HG02798 (cell line): ENCODE data around the gene ZFYVE21.
"Not testable (repeated sequence)": the region's sequence is repeated elsewhere in the genome, so short reads cannot be mapped to it uniquely, and the experiment has no call there.

Source experiments
- ATAC-seq: cut with Tn5 transposase; IDR thresholded peaks from one replicate; pipeline ENCODE4 v1.9.1; 2021; ENCODE audit warnings: mild to moderate bottlenecking; ENCODE audit not compliant: unreplicated experiment, poor library complexity

The ZFYVE21 gene

GRCh38 chr14:103753774-103754173, 38.2 kb downstream of the ZFYVE21 start:
- no peak for ATAC-seq

DNA sequence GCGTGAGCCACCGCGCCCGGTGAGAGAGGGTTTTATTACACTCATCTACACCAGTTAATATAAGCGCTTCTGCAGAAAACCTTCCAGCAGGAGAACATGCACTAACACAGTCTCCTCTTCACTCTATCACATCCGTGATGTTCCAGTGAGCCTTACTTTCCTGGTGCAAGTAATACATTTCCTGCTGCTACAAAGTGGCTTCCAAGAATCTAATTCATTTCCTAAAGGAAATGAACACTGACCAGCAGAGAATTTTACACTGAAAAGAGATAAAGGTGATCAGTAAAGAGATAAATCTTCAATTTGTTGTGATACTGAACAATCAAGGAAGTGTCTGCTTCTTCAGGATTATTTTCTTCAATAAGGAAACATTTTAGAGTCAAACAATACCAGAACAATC, 39.5 kb downstream of the ZFYVE21 start:
- no peak for ATAC-seq

DNA sequence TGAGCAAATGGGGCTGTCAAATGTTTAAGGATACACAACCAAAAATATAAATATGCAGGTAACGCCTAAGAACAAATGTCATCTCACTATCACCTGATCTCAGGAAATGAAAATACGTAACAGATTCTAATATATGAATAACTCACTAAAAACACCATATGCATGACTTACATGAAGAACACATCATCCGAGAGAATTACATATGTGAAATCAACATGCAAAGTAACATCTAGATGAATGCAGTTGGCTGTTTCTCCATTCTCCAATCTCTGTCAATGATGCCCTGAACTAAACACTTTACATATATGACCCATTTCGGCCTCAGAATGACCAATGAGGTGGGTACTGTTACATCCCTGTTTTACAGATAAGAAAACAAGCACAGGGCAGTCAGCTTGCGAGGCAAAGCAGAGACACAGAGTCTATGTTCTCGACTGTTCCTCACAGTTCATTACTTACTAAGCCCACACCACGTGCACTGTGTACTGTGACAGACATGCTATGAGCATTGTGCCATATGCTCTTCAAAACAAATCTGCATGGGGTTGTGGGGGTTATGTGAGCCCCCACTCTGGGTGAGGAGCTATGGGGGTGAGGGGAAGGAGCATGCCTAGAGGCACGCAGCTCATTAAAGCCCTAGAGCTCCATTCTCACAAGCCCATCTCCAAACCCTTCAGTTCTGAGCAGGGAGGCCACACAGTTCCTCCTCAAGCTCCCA, 42.6 kb downstream of the ZFYVE21 start:
- ATAC-seq = no peak

DNA sequence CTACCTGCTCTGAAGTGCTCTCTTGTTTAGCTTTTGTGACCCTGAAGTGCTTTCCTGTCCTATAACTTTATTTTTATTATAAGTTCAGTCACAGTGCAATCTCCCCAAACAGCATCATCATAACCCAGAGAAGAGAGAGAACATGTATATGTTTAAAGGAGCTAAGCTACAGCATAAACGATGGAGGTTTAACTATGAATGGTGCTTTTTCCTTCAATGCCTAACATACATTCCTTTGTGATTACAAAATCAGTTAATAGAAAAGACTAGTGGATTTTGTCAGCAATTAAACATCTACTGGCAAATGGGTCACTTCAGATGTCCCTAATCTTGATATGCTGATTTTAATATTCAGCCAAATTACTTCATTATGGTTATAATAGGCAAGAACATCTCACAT, 46.4 kb downstream of the ZFYVE21 start:
- ATAC-seq = no peak

DNA sequence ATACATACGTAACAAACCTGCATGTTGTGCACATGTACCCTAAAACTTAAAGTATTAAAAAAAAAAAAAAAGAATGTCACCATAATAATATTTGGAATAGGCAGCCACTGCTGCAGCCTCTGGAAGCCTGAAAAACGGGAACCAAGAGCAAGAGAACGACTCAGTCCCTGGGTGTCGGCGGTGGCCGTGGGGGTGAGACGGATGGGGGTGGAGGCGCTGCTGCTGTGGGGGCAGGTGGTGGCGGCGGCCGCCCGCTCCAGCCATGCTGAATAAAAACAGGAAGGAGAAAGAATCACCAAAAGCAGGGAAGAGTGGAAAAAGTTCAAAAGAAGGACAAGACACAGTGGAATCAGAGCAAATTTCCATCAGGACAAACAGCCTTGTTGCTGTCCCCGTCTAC, 46.9 kb downstream of the ZFYVE21 start:
- ATAC-seq = no peak

DNA sequence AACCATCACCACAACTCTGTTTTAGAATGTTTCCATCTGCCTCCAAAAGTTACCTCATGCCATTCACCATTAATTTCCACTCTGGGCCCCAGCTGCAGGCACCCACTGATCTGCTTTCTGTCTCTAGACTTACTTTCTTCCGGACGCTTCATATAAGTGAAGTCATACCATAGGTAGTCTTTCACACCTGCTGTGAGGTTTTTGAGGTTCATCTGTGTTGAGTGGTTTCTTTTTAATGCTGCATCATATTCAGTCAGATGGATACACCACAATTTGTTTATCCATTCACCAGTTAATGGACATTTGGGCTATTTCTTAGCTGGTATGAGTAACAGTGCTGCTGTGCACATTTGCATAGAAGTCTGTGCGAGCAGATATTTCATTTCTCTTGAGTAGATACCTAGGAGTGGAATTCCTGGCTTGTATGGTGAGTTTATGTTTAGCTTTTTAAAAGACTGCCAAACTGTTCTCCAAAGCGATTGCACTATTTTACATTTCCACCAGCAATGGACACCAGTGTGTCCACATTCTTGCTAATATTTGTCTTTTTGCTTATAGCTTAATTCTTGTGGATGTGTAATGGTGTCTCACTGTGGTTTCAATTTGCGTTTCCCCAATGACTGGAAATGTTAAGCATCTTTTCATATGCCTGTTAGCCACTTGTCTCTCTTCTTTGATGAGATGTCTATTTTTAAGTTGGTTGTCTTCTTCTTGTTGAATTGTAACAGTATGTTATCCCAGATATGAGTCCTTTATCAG, 48.3 kb downstream of the ZFYVE21 start:
- ATAC-seq = peak; percentile 80

- no peak for ATAC-seq
Measured at GRCh38 chr14:103765526-103765925, 49.9 kb downstream of the ZFYVE21 start.

DNA sequence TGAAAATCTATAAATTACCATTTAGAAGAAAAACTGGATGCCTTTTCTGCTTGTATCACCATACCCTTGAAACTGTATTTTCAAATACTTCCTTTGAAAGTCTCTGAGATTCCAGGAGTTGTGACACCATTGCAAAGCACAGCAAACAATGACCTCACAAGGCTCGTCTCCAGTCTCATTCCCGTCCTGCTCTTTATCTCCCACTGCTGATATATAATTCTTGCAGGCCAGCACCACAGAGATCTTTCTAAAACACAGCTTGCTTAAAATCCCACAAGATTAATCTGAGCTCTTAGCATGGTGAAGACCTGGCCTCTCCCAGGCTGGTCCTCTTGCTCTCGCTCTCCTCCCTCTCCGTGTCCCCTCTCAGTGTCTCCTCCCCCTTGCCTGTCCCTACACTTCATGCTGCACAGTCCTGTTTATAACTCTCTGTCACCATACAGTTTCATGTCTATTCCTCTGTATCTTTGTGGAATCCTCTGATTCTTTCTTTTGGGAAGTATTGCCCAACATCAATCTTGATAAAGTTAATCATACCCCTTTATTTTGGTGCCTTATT, 51.8 kb downstream of the ZFYVE21 start:
- ATAC-seq = no peak

GRCh38 chr14:103770500-103770899, 54.9 kb downstream of the ZFYVE21 start:
- no peak for ATAC-seq

DNA sequence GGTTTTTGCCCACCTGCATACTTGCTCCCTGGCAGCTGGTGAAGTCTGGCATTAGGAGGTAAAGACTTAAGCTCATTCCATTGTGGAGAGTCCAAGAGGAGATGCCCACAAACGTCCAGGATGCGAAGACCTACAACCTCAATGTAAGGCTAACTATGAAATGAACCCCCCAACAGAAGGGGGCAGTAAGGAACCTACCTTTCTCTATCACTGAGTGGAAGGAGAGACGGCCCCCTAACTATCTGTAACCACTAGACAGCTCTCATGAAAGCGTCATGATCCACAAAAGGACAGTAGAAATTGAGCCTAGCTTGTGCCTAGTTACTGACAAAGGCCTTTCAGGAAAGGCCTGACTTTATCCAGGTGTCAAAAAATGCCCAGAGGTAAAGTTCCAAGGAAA, 55.3 kb downstream of the ZFYVE21 start:
- no peak for ATAC-seq

DNA sequence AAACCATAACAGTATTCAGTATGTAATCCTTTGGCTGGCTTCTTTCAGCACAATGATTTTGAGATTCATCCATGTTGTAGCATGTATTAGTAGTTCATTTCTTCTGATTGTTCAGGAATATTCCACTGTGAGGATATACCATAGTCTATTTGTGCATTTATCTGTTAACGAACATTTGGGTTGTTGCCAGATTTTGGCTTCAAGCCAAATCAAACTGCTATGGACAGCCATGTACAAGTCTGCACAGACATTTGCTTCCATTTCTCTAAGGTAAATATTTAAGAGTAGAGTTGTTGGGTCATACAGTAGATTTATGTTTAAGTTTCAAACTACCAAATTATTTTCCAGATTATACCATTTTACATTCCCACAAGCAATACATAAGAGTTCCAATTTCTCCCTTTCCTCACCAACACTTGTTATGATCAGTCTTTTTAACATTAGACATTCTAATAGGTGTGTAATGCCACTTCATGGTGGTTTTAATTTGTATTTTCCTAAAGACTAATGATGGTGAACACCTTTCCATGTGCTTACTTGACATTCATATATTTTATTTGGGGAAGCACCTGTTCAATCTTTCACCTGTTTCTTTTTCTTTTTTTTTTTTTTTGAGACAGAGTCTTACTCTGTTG, 56.6 kb downstream of the ZFYVE21 start:
- ATAC-seq = no peak

DNA sequence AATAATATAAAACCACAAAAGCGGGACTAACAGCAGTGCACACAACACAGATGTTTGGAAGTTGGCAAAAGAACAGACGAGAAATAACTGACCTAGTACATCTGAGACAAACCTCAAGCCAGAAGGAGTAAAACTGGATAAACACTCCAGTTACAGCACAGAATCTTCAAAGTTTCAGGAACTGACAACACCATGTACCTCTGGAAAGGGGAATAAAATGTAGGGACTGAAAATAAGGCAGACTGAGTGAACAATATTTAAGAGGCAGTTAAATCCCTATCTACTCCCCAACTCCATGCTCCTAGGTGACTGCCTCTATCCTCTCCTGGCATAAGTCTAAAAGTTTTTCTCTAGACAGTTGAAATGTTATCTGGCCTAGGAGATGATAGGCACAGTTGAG, 57.9 kb downstream of the ZFYVE21 start:
- no peak for ATAC-seq

GRCh38 chr14:103775506-103775905, 59.9 kb downstream of the ZFYVE21 start:
- ATAC-seq = no peak

DNA sequence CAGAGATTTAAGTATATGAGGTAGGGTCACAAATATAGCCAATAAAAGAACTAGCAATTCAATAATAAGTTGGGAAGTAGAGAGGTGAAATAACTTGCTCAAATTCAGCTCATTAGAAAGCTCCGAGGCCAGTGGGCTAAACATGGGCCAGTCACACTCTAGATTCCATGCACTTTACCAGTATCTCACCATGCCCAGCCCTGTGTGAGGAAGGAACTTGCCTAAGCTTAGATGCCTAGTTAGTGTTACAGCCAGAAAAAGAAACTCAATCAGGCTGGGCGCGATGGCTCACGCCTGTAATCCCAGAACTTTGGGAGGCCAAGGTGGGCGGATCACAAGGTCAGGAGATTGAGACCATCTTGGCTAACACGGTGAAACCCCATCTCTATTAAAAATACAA, 60.7 kb downstream of the ZFYVE21 start:
- ATAC-seq = not testable (repeated sequence)

DNA sequence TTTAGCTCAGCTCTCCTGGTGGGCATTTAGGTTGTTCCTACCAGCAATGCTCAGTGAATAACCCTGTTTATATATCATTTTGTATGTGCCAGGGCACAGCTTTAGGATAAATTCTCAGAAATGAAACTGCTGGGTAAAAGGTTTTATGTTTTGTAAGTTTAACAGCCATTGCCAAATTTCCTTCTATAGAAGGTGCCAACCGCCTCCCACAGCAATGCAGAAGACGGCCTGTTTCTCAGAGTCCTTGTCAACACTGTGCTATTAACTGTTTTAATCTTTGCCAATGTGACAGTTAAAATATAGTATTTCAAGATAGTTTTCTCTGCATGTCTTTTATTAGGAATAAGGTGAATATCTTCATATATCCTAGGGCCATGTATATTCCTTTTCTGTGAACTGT, 66.8 kb downstream of the ZFYVE21 start:
- ATAC-seq = no peak
